ENCODE measurements around the gene GAS1.

The GAS1 gene

DNA sequence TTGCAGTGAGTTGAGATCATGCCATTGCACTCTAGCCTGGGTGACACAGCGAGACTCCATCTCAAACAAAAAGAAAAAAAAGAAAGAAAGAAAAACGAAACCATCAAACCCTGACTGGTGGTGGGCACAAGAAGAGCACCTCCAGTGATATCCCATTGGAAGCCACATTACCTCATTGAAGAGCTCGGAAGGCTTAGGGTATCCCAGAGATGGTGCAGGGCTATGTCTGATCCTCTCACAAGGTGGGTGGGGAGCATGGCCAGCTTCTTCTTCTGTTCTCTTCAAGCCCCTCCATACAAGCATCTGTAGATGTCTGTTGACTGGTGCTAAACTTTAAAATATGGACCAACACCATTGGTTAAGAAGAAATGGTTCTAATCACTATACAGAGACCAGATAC is 45.8 kb downstream of the GAS1 start:
- Histone ChIP-seq H4K91ac (ENCODE audit: low read length) (no peak overlapping the region), H3K36me3 (ENCODE audit: control insufficient read depth in 1 of 2, insufficient read depth in 2 of 2, low read depth in 1 of 2, low read length in 2 of 2) (no peaks in the 10 kb centered on the region), H2AK5ac (ENCODE audit: low read length, severe bottlenecking) (no peak overlapping the region), H3K9me3 (ENCODE audit: control insufficient read depth, low read length) (peaks cover under 1% of the 10 kb centered on the region), H3K4me3 (ENCODE audit: insufficient read depth in 1 of 2, low read depth in 1 of 2, low read length in 2 of 2) (no peak overlapping the region), H3K79me1 (replicated peaks; ENCODE audit: low read length, poor library complexity, severe bottlenecking) (no peaks in the 10 kb centered on the region), H2BK12ac (ENCODE audit: low read length in 2 of 2) (no peak overlapping the region), H3K27me3 (ENCODE audit: control insufficient read depth in 1 of 2, insufficient read depth in 1 of 2, low read length in 2 of 2) (peaks cover 0 to 11% of the 10 kb centered on the region in 2 experiments), H3K14ac (ENCODE audit: low read length in 2 of 2) (no peak overlapping the region), H2BK5ac (ENCODE audit: low read depth, low read length, poor library complexity, severe bottlenecking) (no peak overlapping the region), H3K4me2 (ENCODE audit: low read length, poor library complexity, severe bottlenecking) (no peak overlapping the region), H3K4ac (ENCODE audit: low read depth in 1 of 2, low read length in 2 of 2) (no peak overlapping the region), H3K27ac (ENCODE audit: low read length, poor library complexity, severe bottlenecking) (no peak overlapping the region), H2BK120ac (ENCODE audit: low read depth, low read length) (no peak overlapping the region), H3K23ac (ENCODE audit: low read length in 2 of 2) (no peak overlapping the region), H2AFZ (ENCODE audit: low read depth, low read length) (no peak overlapping the region), H3K4me1 (ENCODE audit: control insufficient read depth, insufficient read depth, low read depth, low read length) (peaks cover 16% of the 10 kb centered on the region), H4K8ac (ENCODE audit: low read length) (no peak overlapping the region), H3K9ac (ENCODE audit: low read length) (no peak overlapping the region), H3K18ac (ENCODE audit: low read depth in 1 of 2, low read length in 2 of 2) (no peak overlapping the region), H2BK15ac (ENCODE audit: low read depth, poor library complexity, severe bottlenecking) (no peak overlapping the region)
- 60% methylated on average over 2 of the region's 3 CpGs for WGBS
- no peak for DNase-seq

All from mesenchymal stem cell (in vitro differentiated cells and primary cell).